WERI-Rb-1 (cell line): ENCODE results near the gene DYNC1I2.

ENCODE experiments used
- DNase-seq: peaks from one replicate; pipeline ENCODE4 v3.0.0-alpha.2; 2020
- H3K27ac ChIP-seq: fragments of 250-450 bp; sonication (Bioruptor Pico); 2 replicates; pipeline ENCODE4 v1.5.1; 2020; ENCODE audit warnings: mild to moderate bottlenecking, moderate library complexity
- H3K27me3 ChIP-seq: fragments of 250-450 bp; sonication (Bioruptor Pico); 2 replicates; pipeline ENCODE4 v1.5.1; 2021; ENCODE audit warnings: mild to moderate bottlenecking, low read depth, moderate library complexity; ENCODE audit not compliant: insufficient read depth, severe bottlenecking
- H3K36me3 ChIP-seq: fragments of 250-450 bp; sonication (Bioruptor Pico); 2 replicates; pipeline ENCODE4 v1.5.1; 2020; ENCODE audit warnings: mild to moderate bottlenecking, moderate library complexity
- H3K4me3 ChIP-seq: 2 replicates; pipeline ENCODE4 v1.5.1; 2011; ENCODE audit warnings: low read depth, mild to moderate bottlenecking, control low read depth, low read length
- H3K9me3 ChIP-seq: fragments of 250-450 bp; sonication (Bioruptor Pico); 2 replicates; pipeline ENCODE4 v1.5.1; 2021; ENCODE audit warnings: mild to moderate bottlenecking, moderate library complexity; ENCODE audit not compliant: severe bottlenecking
- TF ChIP-seq, protein P1 (sequence below): IDR thresholded peaks from 2 replicates; pipeline ENCODE4 v1.5.1; 2011; ENCODE audit warnings: low read depth, mild to moderate bottlenecking, control low read depth, inconsistent platforms, low read length

The DYNC1I2 gene

GRCh38 chr2:171729952-171730317 is 42.7 kb downstream of the DYNC1I2 start:
- no peak overlapping the region for H3K27ac ChIP-seq

DNA sequence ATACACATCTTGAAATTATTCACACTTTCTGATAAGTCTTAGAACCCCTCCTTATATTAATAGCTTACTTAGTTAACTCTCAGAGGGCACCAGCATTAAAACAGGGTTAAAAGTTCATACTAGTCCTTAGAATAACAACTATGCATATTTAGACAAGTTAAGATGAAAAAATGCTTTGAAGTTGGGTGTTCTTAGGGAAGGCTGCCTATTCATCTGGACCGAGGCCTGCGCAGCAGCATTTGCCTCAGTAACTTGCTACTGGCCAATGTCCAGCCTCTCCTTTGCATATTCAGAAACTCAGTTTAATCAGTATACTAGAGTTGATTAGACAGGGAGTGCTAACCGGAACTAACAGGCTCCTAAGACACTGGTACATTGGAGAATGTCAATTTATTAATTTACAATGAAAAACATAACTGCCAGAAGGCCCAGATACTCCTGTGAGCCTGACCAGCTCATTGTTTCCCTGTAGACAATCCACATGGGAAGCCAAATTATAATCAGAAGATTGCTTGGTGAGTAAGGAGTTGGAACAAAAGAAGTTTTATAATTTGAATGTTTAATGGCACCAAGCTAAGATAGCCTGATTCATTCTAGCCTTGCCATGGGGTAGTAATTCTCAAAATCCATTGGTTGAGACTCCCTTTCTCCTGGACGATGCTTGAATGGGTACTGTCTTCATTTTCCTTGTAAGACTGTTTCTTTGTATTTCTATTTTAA is 48.9 kb downstream of the DYNC1I2 start:
- TF ChIP-seq, protein P1, sequence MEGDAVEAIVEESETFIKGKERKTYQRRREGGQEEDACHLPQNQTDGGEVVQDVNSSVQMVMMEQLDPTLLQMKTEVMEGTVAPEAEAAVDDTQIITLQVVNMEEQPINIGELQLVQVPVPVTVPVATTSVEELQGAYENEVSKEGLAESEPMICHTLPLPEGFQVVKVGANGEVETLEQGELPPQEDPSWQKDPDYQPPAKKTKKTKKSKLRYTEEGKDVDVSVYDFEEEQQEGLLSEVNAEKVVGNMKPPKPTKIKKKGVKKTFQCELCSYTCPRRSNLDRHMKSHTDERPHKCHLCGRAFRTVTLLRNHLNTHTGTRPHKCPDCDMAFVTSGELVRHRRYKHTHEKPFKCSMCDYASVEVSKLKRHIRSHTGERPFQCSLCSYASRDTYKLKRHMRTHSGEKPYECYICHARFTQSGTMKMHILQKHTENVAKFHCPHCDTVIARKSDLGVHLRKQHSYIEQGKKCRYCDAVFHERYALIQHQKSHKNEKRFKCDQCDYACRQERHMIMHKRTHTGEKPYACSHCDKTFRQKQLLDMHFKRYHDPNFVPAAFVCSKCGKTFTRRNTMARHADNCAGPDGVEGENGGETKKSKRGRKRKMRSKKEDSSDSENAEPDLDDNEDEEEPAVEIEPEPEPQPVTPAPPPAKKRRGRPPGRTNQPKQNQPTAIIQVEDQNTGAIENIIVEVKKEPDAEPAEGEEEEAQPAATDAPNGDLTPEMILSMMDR, result no peak
- Histone ChIP-seq H3K4me3 (no peak overlapping the region), H3K27ac (no peak overlapping the region), H3K36me3 (peaks cover 33% of the 10 kb centered on the region), H3K27me3 (no peaks in the 10 kb centered on the region), H3K9me3 (no peaks in the 10 kb centered on the region)
- no peak for DNase-seq

More at GRCh38 chr2:171729952-171730317, 42.7 kb downstream of the DYNC1I2 start:
- no peaks in the 10 kb centered on the region for H3K9me3 ChIP-seq
- TF ChIP-seq, protein P1, result no peak
- no peak overlapping the region for H3K4me3 ChIP-seq
- no peaks in the 10 kb centered on the region for H3K27me3 ChIP-seq
- no peak for DNase-seq
- H3K36me3 ChIP-seq, result peaks cover 57% of the 10 kb centered on the region

- no peaks in the 10 kb centered on the region for H3K27me3 ChIP-seq
- H3K36me3 ChIP-seq, result peaks cover 38% of the 10 kb centered on the region
- TF ChIP-seq, protein P1, result no peak
- H3K27ac ChIP-seq, result no peak overlapping the region
- no peak for DNase-seq
- no peak overlapping the region for H3K4me3 ChIP-seq
- H3K9me3 ChIP-seq, result no peaks in the 10 kb centered on the region
These were observed 53.9 kb downstream of the DYNC1I2 start for GRCh38 chr2:171741189-171741588.

DNA sequence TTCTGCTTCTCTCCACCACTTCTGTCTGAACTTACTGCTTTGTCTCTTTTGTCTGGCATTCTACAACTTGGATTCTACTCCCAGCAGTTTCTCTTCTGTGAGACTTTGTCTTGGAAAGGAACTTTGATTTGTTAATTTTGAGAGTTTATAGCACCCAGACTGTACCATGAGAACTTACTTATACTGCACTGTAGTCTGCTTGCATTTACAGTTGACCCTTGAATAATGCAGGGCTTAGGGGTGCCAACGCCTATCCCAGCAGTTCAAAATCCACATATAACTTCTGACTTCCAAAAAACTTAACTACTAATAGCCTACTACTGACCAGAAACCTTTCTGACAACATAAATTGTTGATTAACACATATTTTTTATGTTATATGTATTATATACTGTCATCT is 55.5 kb downstream of the DYNC1I2 start:
- no peak overlapping the region for H3K4me3 ChIP-seq
- no peak for DNase-seq
- no peaks in the 10 kb centered on the region for H3K27me3 ChIP-seq
- H3K36me3 ChIP-seq, result peaks cover 44% of the 10 kb centered on the region
- no peak overlapping the region for H3K27ac ChIP-seq
- no peaks in the 10 kb centered on the region for H3K9me3 ChIP-seq
- TF ChIP-seq, protein P1, result no peak

DNA sequence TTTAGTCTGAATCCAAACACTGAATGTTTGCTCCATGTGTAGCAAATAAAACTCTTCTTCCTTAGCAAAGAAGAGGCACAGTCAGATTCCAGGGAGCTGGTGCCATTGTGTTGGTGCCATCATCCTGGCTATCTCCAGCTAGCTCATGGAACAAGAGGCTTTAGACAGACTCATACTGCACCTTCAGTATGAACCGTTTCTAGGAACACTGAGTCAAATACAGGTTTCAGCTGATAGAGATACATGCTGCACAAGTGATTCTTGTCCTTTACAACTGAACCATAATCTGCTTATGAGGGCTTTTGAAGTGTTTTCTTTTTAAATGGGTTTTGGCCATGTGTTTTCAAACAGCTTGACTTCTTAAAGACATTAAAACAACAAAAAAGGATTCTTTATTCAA is 57.9 kb downstream of the DYNC1I2 start:
- DNase-seq, result no peak
- Histone ChIP-seq H3K36me3 (peaks cover 54% of the 10 kb centered on the region), H3K27ac (no peak overlapping the region), H3K4me3 (no peak overlapping the region), H3K9me3 (no peaks in the 10 kb centered on the region), H3K27me3 (no peaks in the 10 kb centered on the region)
- TF ChIP-seq, protein P1, result no peak

GRCh38 chr2:171745806-171746205 is 58.5 kb downstream of the DYNC1I2 start:
- TF ChIP-seq, protein P1, result no peak
- peaks cover 54% of the 10 kb centered on the region for H3K36me3 ChIP-seq
- no peak for DNase-seq
- H3K9me3 ChIP-seq, result no peaks in the 10 kb centered on the region
- no peak overlapping the region for H3K4me3 ChIP-seq
- H3K27me3 ChIP-seq, result no peaks in the 10 kb centered on the region
- H3K27ac ChIP-seq, result no peak overlapping the region
